ENCODE measurements around the gene ANKFN1. TPM values are rescaled to one million over a fixed set of nuclear protein-coding genes. Genes with fewer than 3 reads are reported as not detected.

The ANKFN1 gene
- total and polyA plus RNA-seq, 10 of the 15 experiments (the other 5 are each of a cell fraction or from before 2014, with no cell fraction given): 0.19 TPM; not detected in 9

- TF ChIP-seq ZBTB4 (CRISPR knock-in tag; IDR thresholded peaks at IDR 0.05): no peak
- TF ChIP-seq IRF4 (IDR thresholded peaks at IDR 0.05; ENCODE audit: low read depth, low read length): no peak
- no peak for TF ChIP-seq HDGF (IDR thresholded peaks at IDR 0.05)
- TF ChIP-seq WRNIP1 (IDR thresholded peaks at IDR 0.05; ENCODE audit: borderline replicate concordance, low read depth, low read length): no peak
- no peak for TF ChIP-seq PML (IDR thresholded peaks at IDR 0.05; ENCODE audit: low read length)
- no peak for TF ChIP-seq E2F4 (IDR thresholded peaks at IDR 0.05; ENCODE audit: low read depth, low read length)
- no peak for TF ChIP-seq SIX5 (IDR thresholded peaks at IDR 0.05; ENCODE audit: low read depth, low read length, severe bottlenecking)
- no peak for TF ChIP-seq ZNF217 (IDR thresholded peaks at IDR 0.05)
- no peak for TF ChIP-seq ZBED1 (IDR thresholded peaks at IDR 0.05; ENCODE audit: borderline replicate concordance)
- TF ChIP-seq KLF5 (IDR thresholded peaks at IDR 0.05; ENCODE audit: partially characterized antibody): no peak
- TF ChIP-seq NFIC (IDR thresholded peaks at IDR 0.05; ENCODE audit: low read depth, low read length): no peak
These were observed 379.7 kb downstream of the ANKFN1 start (continued) for GRCh38 chr17:56532926-56533325.
